ENCODE measurements around the gene MICAL3. TPM values are rescaled to one million over a fixed set of nuclear protein-coding genes. Genes with fewer than 3 reads are reported as not detected.
A peak's percentile ranks its signal among the peaks of the same experiment; 100 is the strongest.

MICAL3 gene
- total and polyA plus RNA-seq, 3 donors from 2014 or later = 103 to 106 (median 104) TPM

- no peaks in the 10 kb centered on the region for H3K36me3 ChIP-seq (ENCODE audit: low read depth, missing control alignments)
- peaks cover 8% of the 10 kb centered on the region for H3K4me1 ChIP-seq
- no peaks in the 10 kb centered on the region for H3K9me3 ChIP-seq
- no peaks in the 10 kb centered on the region for H3K27me3 ChIP-seq
- WGBS, 2 donors = 81 to 87% methylated on average over 9 of the region's 9 CpGs
- no peak overlapping the region for H3K4me3 ChIP-seq
- DNase-seq = no peak
- H3K27ac ChIP-seq = no peak overlapping the region
- TF ChIP-seq POLR2A (IDR thresholded peaks at IDR 0.05) (no peak), CTCF (IDR thresholded peaks at IDR 0.05) (no peak)
- intact Hi-C loops (cut with DNase I; ENCODE audit: low total_unique reads) = no loop called here
Measured at GRCh38 chr22:17869285-17870096, 154.9 kb downstream of the MICAL3 start.

GRCh38 chr22:17868771-17869170 lies 155.6 kb downstream of the MICAL3 start:
- Histone ChIP-seq H3K27me3 (no peaks in the 10 kb centered on the region), H3K9me3 (no peaks in the 10 kb centered on the region), H3K27ac (no peak overlapping the region), H3K4me1 (peaks cover 8% of the 10 kb centered on the region), H3K36me3 (ENCODE audit: low read depth, missing control alignments) (no peaks in the 10 kb centered on the region), H3K4me3 (no peak overlapping the region)
- TF ChIP-seq CTCF (IDR thresholded peaks at IDR 0.05) = no peak
- no peak for TF ChIP-seq POLR2A (IDR thresholded peaks at IDR 0.05)
- intact Hi-C loops (cut with DNase I; ENCODE audit: low total_unique reads) = no loop called here
- WGBS, 2 donors = 85 to 88% methylated on average over 5 to 10 of the region's 10 CpGs
- no peak for DNase-seq

- WGBS, 2 donors = 54 to 57% methylated on average over 9 of the region's 9 CpGs
- no peak for TF ChIP-seq CTCF (IDR thresholded peaks at IDR 0.05)
- TF ChIP-seq POLR2A (IDR thresholded peaks at IDR 0.05) = no peak
- Histone ChIP-seq H3K9me3 (no peaks in the 10 kb centered on the region), H3K36me3 (ENCODE audit: low read depth, missing control alignments) (no peaks in the 10 kb centered on the region), H3K27me3 (no peaks in the 10 kb centered on the region), H3K4me1 (peaks cover 8% of the 10 kb centered on the region), H3K4me3 (no peak overlapping the region), H3K27ac (no peak overlapping the region)
- peak; percentile 43 for DNase-seq
- intact Hi-C loops (cut with DNase I; ENCODE audit: low total_unique reads) = no loop called here
Measured at GRCh38 chr22:17867160-17867785, 157.1 kb downstream of the MICAL3 start.

- TF ChIP-seq POLR2A (IDR thresholded peaks at IDR 0.05) = no peak
- no peak for TF ChIP-seq CTCF (IDR thresholded peaks at IDR 0.05)
- no peaks in the 10 kb centered on the region for H3K9me3 ChIP-seq
- H3K36me3 ChIP-seq (ENCODE audit: low read depth, missing control alignments) = no peaks in the 10 kb centered on the region
- H3K4me1 ChIP-seq = peaks cover 8% of the 10 kb centered on the region
- no peak overlapping the region for H3K27ac ChIP-seq
- intact Hi-C loops (cut with DNase I; ENCODE audit: low total_unique reads) = no loop called here
- no peak for DNase-seq
- no peak overlapping the region for H3K4me3 ChIP-seq
- H3K27me3 ChIP-seq = no peaks in the 10 kb centered on the region
- 82 to 86% methylated on average over 7 of the region's 7 CpGs for WGBS, 2 donors
Measured at GRCh38 chr22:17866621-17867020, 157.7 kb downstream of the MICAL3 start.

All from testis (tissue), 3 donors.